Embryonic facial prominence (tissue), 1 donor: ENCODE measurements around the gene EHF.

Experiments
- DNase-seq: peaks from one replicate; pipeline ENCODE4 v3.0.0-alpha.2; 2016; ENCODE audit errors: extremely low spot score

The EHF gene

DNA sequence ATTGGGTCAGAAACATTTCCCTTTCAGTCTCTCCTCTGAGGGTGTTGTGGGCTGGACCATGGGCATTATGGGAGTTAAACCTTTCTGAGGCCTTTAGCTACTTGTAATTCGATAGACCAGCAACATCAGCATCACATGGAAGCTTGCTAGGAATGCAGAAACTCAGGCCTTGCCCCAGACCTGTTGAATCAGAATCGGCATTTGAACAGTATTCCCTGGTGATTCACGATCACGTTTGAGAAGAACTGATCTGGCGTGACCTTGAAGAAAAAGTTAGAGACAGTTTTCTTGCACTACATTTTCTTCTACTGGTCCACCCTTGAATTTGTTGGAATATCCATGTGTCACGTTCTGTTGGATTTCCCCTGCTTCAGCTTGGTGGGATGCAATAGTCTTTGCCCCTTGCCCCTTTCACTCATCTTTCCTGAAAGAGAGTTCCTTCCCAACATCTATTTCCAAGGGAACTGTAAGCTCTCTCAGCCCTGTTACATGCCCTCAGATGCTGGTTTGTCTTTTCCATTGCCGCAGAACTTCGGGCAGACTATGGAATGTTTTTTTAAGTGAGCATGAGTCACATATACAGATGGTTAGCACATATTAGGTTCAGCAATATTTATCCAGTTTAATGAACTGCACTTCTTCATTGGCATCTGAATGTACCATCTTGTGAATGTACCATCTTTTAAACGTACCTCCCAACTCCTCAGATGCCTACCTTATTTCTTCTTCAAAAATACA lies 23.9 kb downstream of the EHF start:
- no peak for DNase-seq

DNA sequence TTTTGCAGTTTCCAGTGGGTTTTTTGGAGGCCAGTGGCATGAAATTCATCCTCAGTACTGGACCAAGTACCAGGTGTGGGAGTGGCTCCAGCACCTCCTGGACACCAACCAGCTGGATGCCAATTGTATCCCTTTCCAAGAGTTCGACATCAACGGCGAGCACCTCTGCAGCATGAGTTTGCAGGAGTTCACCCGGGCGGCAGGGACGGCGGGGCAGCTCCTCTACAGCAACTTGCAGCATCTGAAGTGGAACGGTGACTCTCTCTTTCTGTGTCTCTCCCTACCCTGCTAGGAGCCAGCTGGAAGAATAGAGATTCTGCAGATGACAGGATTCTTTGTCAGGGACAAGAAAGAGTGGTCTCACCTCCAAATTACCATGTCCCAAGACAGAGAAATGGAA lies 25.5 kb downstream of the EHF start:
- DNase-seq = no peak

DNA sequence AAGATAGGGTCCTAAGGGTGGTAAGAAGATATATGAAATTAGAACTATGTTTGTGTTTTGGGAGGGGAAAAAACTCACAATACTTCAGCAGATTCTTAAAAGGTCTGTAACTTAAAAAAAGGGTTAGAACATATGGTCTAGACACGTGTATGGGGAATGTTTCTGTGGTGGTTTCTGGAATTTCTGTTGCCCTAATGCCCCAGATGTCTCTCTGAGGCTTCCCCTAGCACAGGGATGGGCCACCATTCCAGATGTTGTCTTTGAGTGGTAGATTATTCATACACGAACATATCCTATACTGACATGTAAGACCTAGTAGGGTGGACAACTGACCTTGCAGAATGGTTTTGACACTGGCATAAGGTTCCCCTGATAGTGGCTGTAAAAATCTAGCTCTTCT lies 26.2 kb downstream of the EHF start:
- no peak for DNase-seq

DNA sequence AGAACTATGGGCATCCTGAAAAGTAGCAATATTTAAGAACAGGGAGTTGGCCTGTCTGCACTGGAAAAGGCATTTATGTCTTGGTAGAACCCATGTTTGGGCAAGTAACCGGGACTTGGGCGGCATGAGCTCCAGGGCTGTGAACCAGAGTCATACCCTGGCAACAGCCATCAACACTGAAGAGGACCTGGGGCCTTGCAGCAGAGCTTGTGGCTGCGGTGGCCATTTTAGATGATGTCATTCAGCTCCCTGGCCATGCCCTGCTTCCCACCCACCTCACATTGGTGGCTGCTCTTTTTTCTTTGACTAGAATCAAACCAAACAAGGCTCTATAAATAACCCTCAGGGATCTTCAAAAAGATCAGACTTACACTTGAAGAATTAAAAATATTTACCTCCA lies 26.6 kb downstream of the EHF start:
- no peak for DNase-seq

DNA sequence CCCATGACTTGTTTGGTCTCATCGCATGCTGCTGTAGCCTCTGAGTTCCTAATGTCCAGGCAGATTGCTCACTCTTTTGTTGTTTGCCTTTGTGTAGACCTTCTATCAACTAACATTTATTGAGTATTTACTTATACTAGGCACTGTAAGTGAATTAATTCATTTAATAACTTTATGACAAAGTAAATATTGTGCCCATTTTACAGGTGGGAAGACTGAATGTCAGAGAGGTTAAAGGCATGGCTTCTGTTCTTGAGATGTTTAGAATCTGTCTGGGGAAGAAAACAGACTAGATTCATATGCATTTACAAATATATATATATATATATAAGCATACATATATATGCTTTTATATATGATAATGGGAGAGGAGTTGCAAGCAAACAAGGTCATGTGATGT lies 27.1 kb downstream of the EHF start:
- no peak for DNase-seq

DNA sequence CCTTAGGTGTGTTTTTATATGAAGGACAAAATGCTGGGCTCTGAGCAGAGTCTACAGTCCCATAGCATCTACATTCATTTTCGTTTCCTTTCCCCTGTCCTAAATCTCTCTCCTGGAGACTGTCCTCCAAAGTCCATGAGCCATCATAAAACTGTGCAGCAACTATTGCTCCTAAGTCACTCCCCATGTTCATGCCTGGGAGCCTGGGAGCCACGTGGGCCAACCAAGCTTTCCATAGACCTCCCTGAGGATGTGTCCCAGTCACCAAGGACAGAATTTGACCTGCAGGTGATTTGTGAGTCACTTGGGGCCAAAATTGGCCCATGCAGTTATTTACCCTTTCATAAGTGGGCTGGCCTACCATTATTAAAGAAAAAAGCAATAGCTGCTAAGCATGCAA lies 28.7 kb downstream of the EHF start:
- no peak for DNase-seq

DNA sequence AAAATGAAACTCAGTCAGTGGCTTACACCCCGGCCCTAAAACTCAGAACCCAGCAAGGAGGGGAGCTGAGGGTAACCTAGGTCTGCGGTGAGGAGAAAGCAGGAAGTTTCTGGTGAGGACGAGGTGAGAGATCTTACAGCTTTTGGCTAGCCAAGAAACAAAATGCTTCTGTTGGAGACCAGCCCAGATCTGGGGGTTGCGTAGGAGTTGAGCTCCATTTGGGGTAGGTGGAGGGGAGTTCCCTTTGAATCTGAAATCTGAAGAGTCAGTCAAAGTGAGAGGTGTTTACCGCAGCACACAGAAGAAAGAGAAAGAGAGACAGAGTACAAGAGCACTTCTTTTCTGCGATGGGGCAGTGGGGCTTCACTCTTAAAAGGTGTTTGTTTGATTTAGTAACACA lies 29.6 kb downstream of the EHF start:
- DNase-seq = no peak

DNA sequence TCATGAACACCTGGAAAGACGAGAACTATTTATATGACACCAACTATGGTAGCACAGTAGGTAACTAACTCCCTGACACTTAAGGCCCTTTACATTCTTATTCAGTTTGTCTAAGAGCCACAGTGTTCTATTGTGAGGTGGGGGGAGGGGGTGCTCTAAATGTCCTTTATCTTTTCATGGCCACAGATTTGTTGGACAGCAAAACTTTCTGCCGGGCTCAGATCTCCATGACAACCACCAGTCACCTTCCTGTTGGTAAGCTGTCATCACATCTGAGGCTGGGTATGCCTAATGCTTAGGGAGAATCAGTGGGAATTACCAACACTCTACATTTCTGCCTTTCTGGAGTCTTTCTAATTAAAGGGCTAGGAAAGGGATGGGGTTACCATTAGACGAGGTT lies 30.7 kb downstream of the EHF start:
- DNase-seq = no peak

DNA sequence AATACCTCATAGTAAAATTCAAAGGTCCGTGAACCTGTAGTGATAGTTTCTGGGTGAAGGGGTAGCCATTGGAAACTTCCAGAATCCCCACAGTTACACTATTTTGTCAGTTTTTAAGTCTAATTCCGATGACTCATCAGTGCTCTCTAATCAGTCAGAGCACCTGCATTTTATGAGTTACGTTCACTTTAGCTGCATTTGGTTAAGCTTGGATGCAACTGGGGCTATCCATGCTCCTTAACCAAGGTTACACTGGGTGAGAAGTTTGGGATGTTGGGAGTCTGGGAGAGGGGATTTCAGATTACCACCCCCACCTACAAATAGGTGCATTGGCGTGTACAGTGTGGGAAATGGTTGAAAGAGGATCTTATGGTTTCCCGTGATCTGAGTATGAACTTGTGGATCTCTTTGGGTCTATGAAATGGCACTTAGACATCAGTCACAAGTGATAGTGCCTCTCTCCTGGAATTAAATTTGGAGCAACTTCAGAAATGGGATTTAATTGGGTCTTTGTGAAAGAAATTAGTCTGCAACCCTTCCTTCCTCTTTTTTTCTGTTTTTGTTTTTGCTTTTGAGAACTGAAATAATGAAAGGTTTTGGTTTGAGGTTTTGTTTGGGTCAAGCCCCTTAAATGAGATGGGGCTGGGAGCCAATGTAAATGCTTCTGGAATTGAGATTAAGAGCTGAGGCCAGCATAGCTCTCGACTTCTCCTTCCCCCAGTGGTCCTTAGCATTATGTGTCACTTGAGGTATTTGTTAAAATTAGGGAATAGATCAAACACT lies 31.5 kb downstream of the EHF start:
- no peak for DNase-seq

DNA sequence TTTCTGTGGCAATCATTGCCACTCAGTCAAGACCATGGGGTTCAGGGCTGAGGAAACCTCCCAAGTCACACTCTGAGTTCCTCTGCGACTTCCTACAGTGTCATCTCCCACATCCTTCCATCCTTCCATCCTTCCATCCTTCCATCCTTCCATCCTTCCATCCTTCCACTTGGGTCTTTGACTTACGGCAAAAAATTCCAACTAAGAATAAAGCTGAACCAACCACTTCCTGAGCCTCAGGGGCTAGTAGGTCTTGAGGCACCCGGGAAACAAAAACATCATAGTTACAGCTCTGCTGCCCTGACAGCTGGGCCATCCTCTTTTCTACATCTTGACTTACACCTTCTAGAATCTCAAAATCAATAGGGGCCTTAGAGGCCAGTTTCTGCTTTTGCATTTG lies 32.1 kb downstream of the EHF start:
- no peak for DNase-seq

DNA sequence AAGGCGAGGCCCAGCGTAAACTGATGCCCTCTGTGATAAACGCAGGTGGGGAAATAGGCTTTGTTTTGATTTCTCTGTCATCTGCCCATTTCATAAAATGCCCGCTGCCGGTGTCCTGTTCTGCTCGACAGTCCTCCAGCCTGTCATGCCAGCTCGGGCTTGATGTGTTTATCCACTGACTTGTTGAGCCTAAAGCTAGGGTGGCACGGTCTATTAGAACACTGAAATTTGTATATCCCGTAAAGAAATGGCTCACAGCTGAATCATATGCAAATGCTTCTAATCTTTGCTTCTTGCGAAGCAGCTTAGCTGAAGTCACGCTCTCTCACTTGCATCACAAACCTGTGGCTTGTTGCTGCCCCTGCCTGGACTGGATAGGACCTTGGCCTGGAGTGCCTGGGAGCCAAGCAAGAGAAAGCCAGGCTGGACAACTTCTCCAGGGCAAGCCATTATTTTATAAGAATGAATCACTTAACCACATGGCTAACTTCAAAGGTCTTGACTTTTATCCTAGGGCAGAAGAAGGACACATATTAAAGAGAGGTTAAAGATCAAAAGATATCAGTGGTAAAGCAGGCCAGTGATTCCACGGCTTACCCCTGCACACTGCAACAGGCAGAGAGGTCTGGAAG lies 33.1 kb downstream of the EHF start:
- no peak for DNase-seq

DNA sequence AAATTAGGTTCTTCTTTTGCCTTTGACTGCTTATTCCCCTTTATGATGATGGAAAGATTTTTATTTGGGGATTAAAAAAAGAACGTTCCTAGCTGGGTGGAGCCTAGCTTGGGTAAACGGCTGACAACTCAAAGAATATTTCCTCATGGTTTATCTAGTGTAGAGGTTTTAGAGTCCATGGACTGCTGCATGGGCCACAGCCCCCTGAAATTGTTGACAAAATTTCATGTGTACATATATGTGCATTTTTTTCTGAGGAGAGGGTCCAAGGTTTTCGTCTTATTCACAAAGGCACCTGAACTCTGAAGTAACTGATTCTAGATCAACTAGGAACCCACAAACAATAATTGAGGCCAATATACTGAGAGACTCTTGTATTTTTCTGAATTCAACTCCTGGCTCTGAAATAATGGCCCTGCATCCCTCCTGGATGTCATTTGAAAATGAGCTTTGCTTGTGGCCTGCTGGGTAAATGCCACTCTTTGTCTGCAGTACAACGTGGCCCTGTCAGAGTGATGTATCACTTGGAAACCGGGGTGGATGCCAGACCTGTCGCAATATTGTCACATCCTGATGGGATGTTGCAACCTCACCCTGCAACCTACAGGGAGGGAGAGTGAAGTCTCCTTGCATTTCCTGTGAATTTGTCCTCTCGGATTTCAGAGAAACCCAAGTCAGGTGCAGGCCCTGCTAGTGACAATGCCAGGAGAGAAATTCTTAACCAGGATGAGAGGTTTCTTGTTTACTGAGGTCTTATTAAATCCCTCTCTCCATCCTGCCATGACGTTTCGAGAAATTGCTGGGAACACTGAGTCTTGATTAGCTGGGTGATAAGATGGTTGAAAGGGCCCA lies 33.8 kb downstream of the EHF start:
- no peak for DNase-seq

DNA sequence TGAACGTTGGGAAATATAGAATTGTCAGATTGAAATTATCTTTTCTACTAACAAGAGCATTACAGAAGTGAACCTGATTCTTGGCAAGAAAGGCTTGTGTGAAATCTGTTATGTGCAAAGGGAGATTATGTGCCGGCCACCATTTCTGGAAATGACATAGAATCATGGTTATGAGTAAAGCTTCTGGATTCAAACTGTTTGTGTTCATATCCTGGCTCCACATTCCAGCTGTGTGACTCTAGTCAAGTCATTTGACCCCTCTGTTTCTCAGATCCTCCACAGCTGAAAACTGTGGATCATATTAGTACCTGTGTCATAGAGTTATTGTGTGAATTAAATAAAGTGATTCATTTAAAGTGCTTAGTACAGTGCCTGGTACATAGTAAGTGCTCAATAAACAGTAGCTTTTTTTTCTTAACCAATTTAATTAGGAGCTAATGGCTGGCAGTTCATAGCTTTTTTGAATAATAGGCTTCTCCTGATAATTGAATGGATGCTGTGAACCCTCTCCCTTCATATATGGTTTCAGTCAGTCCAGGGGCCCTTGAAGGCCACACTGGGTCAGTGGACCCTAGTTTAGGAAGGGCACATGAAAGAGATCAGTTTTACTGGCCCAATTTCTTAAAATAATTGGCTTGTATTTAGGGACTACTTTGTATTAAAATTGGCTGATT lies 34.6 kb downstream of the EHF start:
- no peak for DNase-seq

DNA sequence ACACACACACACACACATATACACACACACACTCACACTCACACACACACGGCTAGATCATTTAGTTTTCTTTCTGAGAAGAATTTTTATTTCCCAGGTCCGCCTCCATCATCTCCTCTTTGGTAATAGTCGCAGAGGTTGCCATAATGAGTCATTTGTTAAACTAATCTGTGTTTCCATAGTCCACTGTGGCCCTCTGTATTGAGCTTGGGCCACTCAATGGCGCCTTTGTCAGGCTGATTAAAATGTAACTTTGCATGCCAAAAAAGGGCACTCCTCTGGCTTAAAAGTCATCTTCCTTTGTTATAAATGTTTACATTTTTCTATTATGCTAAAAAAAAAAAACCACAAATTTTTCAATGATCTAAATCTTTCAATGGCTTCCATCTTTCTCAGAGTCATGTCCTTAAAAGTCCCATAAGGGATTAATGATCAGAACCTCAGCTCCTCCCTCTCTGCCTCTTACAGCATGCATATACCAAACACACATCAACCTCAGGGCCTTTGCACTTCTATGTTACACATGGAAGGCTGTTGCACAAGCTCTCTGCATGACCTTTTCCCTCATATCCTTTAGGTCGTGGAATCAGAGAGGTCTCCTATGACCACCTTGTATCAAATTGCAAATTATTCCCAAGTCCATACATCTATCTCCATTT lies 35.3 kb downstream of the EHF start:
- DNase-seq = no peak

DNA sequence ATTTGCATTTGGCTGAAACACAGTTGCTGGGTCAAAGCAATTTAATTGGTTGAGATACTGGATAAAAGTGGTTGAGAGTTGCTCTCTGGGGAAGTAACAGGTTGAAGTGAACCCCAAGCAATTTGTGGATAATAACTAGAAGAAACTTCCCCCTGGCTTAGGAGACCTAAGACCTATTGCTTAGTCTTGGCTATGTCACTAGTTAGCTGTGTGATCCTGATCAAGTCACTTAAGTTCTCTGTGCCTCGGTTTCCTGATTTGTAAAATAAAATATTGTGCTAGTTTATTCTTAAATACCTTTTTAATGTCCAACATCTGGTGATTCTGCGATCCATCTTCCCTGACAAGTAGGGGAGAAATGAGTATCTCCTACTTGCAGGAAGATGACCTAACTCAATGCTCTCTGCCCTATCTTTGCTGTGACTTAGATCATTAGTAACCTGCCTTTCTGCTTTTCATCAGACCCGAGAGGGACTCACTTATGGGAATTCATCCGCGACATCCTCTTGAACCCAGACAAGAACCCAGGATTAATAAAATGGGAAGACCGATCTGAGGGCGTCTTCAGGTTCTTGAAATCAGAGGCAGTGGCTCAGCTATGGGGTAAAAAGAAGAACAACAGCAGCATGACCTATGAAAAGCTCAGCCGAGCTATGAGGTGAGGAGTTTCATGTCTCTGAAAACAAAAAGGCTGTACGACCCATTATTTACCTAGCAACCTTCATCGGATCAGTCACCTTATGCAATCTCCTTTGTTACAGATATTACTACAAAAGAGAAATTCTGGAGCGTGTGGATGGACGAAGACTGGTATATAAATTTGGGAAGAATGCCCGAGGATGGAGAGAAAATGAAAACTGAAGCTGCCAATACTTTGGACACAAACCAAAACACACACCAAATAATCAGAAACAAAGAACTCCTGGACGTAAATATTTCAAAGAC lies 37.5 kb downstream of the EHF start:
- DNase-seq = no peak

DNA sequence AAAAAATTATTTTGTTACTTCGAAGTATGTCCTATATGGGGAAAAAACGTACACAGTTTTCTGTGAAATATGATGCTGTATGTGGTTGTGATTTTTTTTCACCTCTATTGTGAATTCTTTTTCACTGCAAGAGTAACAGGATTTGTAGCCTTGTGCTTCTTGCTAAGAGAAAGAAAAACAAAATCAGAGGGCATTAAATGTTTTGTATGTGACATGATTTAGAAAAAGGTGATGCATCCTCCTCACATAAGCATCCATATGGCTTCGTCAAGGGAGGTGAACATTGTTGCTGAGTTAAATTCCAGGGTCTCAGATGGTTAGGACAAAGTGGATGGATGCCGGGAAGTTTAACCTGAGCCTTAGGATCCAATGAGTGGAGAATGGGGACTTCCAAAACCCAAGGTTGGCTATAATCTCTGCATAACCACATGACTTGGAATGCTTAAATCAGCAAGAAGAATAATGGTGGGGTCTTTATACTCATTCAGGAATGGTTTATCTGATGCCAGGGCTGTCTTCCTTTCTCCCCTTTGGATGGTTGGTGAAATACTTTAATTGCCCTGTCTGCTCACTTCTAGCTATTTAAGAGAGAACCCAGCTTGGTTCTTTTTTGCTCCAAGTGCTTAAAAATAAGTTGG lies 38.3 kb downstream of the EHF start:
- no peak for DNase-seq

DNA sequence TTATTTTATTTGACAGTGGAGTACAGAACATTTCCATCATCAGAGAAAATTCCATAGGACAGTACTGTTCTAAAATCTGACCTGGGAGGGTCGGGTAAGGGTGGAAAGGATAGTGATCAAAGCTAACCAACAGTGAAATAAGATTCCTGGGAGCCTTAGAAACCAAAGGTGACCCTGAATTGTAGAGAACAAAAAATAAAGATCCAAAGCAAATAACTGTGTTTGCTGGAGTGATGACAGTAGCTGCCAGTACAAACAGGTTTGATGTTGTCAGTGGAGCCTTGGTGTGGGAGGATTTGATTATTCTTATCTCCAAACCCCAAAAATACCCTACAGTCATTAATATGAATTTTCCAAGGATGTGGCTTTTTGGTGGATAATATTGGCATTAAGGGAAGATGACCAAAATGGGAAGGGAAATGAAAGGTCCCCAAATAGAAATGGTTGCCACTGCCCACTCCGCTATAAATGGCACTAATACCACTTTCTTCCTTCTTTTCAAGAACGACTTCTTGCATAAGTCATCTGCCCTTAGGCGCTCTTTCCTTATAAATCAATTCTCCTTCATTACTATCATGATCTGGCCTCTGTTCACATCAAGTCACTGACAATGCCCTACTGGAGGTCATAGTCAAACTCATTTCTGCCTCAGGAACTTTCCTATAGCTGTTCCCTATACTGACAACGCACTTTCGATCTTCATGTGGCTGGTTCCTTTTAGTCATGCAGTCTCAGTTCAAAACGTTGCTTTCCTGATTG lies 44.4 kb downstream of the EHF start:
- DNase-seq = no peak

DNA sequence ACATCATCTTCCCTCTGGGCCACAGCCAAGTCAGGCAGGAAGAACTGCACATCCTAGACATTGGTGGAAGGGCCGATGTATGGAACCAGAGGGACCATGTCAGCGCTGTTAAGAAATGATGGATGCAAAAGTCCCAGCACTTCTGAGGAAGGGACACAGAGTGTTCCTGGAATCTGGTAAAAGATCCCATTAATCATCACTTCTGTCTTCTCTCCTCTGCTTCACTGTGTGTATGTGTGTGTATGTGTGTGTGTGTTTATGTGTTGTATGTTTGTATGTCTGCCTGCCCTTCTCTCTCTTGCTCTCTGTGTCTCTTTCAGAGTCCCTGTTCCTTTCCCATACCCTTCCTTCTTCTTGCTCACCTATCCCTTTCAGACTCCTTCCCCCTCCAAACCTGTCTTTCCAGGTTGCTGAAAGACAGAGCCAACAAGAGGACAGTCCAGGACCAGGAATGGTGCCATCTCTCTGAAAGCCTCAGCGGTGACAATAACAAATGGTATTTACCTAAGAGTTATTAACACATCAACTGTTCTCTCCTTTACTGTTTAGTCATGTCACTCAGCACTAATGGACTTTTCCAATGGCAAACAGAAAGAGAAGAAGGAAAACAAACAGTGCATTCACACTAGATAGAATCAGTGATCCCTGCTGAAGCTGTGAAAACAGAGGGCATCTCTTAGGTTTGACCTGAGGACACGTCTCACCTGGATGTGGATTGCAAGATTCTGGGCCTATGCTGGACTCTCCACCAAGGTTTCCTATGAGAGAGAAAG lies 47.1 kb downstream of the EHF start:
- no peak for DNase-seq
